GM21423 (cell line): ENCODE data around the gene HPCAL1.

ENCODE experiments used
- ATAC-seq: cut with Tn5 transposase; IDR thresholded peaks from one replicate; pipeline ENCODE4 v1.9.1; 2021; ENCODE audit warnings: mild to moderate bottlenecking, moderate library complexity; ENCODE audit not compliant: unreplicated experiment

HPCAL1 gene

DNA sequence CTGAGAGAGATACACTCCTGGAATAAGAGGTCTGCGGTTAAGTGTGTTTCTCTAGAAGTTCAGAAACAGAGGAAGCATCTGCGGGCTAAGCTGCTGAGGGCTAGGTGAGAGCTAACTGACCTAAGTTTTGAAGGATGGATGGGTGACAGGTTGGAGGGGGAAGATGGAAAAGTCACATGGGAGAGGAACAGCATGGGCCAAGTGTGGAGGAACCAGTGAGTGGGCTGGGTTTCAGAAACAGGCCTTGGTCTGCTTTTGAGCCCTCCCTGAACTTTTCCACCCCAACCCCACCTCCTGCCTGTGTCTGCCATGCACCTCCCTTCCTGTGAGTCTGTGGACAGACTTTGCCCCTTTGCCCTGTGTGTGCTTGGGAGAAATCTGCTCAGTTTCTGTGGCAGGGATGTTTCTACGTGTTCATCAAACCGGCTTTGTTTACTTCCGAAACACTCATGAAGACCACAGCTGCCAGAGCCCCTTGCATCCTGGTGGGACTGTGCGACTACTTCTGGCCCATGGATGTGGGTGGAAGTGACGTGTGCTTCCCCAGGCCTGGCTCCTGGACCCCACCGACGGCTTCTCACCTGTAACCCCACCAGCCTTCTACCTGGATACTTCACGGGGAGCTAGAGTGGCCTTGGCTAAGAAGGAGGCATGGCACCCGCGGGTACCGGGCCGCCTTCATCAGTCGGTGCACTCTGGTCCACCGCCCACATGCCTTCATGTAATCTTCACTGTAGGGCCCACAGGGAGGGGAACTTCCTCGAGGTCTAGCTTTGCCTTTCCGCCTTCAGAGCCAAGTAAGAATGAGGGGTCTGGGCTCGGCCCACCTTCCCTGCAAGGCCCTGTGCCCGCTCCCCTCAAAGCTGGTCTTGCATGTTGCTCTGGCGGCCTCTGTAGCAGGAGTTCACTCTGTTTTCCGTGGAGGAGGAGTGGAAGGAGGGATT, 1.4 kb upstream of the HPCAL1 start:
- no peak for ATAC-seq

- no peak for ATAC-seq
Measured at GRCh38 chr2:10301941-10302478, 694 bp upstream of the HPCAL1 start.

GRCh38 chr2:10303181-10303693, 533 bp downstream of the HPCAL1 start:
- peak; percentile 9 for ATAC-seq

DNA sequence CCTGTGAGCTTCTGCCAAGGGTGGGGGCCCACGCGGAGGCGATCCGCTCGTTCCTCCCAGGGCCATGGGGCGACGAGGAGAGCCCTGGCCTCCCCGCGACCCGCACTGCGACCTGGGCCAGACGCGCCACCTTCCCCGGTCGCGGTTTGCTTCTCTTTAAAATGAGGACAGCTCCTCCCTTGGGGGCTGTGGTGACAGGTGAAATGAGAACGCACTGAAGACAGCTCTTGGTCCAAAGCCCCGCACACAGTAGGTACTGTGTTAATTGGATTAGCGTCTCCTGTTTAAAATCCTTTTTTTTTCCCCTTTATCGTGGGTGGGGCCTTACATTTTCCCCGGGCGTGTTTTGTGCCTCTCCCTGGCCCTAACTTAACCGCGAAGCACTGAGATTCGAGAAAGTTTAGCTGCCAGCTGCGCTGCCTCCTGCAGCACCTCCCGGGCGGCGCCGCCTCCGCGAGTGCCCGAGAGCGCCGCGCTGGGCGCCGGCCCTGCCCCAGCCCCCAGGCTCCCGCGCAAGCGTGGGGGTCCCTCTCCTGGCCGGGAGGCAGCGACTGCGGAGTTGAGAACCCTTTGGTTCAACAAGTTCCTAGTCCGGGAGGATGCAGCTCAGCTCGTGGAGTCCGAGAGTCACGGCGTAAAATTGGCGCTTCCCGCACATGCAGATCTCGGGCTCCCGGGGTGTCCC, 1.1 kb downstream of the HPCAL1 start:
- ATAC-seq: no peak

DNA sequence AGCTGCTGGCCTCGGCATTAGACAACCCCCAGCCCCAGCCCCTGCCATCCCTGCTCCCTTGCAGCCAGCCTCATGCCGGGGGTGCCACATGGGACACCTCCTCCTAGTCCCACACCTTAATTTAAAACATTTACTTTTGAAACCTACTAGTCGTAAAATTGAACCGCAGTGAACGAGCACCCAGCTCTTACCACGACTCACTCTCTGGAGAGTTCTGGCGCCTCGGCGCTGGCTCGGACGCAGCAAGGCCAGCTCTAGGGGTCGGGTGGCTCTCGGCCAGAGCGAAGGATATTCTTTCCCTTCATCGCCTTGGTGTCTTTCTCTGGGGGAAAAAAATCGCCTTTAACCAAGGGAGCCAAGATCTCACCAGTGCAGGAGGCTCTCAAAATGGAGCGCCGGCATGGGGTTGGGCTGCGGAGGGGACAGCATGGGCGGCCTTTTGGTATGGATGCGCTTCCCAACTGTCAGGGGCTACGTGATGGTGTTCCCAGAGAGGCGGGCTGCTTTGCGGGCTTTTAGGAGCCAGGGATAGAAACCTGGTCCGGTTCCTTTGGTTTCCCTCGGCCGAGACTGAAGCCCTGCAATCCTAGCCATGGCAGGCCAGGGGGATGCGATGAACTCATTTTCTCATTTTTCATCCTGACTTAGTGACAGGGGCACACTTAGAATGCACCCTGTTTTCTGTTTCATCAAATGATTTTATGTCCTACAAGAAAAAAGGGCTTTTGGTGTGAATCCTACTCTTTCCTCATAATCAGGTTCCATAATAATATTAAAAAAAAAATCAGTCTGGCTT, 2.0 kb downstream of the HPCAL1 start:
- ATAC-seq: no peak

DNA sequence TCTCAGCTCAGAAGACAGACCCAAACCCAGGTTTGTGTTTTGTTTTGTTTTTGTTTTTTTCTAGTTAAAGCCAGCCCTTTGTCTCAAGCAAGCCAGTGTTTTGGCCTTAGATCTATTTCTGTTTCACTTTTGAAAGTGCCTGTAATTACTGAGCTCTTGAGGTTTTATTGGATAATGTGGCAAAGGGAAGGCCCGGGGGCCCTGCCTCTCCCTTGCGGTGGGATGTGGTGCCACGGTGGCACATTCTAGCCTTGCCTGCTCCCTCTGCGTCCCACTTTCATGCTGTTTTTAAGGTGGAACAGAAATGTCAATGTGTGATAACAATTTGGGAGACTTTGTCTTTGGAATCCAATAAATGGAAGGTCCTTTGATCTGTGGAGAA, 2.5 kb downstream of the HPCAL1 start:
- ATAC-seq: no peak

GRCh38 chr2:10305715-10306114, 3.0 kb downstream of the HPCAL1 start:
- no peak for ATAC-seq

- ATAC-seq: no peak
Measured at GRCh38 chr2:10306901-10307463, 4.3 kb downstream of the HPCAL1 start.

GRCh38 chr2:10307561-10308156, 5.0 kb downstream of the HPCAL1 start:
- no peak for ATAC-seq

GRCh38 chr2:10308866-10309265, 6.2 kb downstream of the HPCAL1 start:
- no peak for ATAC-seq

DNA sequence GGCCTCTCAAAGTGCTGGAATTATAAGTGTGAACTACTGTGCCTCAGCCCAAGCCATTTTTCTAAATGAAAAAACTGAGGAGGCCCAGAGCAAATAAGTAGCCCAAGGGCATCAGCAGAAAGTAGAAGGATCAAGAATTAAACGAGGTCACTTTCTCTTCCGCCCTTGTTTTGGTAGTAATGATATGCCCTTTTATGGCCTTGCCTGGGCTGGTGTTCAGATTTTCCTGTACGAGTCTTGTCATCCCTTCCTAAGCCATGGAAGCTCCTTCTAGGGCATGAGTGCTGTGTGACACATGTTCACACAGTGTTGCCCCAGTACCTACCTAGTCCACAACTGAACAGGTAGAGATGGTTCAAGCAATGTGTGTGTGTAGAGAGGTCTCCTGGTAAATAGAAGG, 6.6 kb downstream of the HPCAL1 start:
- ATAC-seq: no peak

DNA sequence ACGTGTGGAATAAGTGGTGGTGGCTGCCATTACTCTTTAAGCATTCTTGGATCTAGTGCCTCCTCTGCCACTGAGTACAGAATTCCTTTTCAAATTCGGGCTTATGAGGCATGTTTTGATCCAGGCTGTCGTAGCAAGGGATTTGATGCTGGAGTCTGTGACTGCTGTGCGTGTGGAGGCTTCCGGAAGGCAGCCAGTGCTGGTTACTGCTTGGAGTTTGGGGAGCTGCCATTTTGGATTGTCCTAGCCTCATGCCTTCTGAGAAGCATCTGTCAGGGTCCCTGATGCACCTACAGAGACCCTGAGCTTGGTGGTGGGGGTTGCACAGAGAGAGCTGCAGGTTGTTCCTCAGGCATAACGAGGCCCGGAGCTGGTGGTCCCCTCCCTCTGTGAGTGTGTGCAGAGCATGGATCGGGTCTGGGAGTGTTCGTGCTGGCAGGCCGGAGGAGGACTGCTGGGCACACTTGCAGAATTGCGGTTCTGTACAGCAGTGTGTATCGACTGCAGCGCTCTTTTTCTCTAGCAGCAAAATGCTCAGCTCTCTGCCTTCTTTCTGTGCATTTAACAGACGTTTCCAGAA, 7.7 kb downstream of the HPCAL1 start:
- no peak for ATAC-seq

GRCh38 chr2:10311736-10312135, 9.0 kb downstream of the HPCAL1 start:
- ATAC-seq: no peak

DNA sequence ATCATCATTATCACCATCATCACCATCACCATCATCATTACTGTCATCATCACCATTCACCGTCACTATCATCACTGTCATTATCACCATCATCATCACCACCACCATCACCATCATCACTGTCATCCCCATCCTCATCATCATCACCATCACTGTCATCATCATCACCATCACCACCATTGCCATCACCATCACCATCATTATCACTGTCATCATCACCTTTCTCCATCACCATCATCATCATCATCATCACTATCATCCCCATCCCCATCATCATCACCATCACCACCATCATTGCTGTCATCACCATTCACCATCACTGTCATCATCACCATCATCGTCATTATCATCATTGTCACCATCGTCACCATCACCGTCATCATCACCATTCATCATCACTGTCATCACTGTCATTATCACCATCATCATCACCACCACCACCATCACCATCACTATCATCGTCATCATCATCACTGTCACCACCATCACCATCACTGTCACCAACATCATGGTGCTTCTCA, 9.8 kb downstream of the HPCAL1 start:
- no peak for ATAC-seq

DNA sequence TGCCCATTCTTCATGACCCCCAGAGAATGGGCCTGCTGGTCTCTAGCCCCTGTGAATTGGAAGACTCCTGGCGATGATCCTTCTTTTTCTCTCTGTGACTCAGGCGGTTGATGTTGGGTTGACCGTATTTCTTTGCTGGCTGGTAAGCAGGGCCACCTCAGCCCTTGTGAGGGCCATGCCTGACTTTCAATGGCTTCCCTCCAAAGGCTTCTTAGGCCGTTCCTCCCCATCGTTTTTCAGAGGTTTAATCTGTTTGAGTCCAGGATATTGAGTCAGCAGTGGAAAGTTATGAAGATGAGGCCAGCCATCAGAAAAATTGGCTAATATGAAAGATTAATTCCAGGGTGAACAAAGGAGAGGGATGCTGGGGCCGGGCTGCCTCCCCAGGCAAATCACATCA, 13.6 kb downstream of the HPCAL1 start:
- no peak for ATAC-seq

DNA sequence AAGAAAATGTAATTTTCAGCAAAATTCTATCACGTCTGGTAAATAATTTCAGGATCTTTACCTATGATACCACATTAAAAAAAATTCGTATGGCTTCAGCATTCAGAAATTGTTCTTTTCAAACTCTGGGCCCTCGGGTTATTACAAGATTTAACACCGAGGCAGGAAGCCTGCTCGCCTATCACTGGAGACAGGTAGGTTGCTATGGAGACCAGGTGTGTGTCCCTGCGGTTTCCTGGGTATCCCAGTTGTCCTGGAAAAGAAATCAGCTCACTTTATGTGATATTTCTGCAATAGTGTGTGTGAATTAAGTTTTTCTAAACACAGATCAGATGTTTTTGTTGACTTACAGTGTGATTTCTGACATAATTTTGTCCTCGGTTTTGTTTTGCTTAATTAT, 14.2 kb downstream of the HPCAL1 start:
- ATAC-seq: no peak

- no peak for ATAC-seq
Measured at GRCh38 chr2:10317646-10318045, 14.9 kb downstream of the HPCAL1 start.

- ATAC-seq: no peak
Measured at GRCh38 chr2:10318345-10318744, 15.6 kb downstream of the HPCAL1 start.

DNA sequence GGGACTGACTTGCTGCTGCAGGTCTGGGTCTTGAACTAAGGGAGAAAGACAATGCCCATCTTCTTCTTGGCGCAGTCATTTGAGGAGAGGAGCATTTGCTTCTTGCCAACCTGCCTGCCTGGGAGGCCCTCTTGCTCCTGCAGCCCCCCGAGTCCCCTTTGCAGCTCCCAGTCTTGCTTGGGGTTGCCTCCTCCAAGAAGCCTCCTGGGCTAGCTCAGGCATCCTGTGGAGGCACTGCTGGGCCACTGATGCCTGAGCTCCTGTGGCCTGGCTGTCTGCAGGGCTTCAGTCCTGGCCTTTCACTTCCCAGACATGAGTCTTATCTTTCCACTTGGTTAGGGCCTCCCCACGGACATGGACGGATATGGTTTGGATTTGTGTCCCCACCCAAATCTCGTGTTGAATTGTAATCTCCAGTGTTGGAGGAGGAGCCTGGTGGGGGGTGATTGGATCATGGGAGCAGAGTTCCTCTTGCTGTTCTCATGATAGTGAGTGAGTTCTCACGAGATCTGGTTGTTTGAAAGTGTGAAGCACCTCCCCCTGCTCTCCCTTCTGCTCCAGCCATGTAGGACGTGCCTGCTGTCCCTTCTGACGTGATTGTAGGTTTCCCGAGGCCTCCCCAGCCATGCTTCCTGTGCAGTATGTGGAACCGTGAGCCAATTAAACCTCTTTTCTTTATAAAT, 17.3 kb downstream of the HPCAL1 start:
- no peak for ATAC-seq
